Heart right ventricle (tissue), 16 donors: ENCODE measurements around the gene ZRANB1. TPM values are rescaled to one million over a fixed set of nuclear protein-coding genes. Genes with fewer than 3 reads are reported as not detected.

Source experiments
- ATAC-seq, 8 donors: fragments of 200-7000 bp; cut with Tn5 transposase; one replicate each; pipeline ENCODE4 v1.9.1; 2020; ENCODE audit warnings: mild to moderate bottlenecking in 8 of 8, moderate library complexity in 8 of 8, moderate number of reproducible peaks in 1 of 8
- DNase-seq, 2 donors: peaks; one replicate each; pipeline ENCODE4 v3.0.0-alpha.2; 2020
- H3K27ac ChIP-seq, 10 donors: fragments of 200-600 bp; sonication (generic) in 2 of 10; one replicate each; pipeline versions ENCODE4 v1.5.0 to v1.8.0; 2020 to 2022; ENCODE audit warnings: mild to moderate bottlenecking in 3 of 10
- H3K27me3 ChIP-seq, 7 donors: fragments of 200-600 bp; one replicate each; pipeline ENCODE4 v1.8.0; 2021 to 2022; ENCODE audit warnings: mild to moderate bottlenecking in 2 of 7
- H3K36me3 ChIP-seq, 9 donors: fragments of 200-600 bp; sonication (generic) in 1 of 9; one replicate each; pipeline versions ENCODE4 v1.5.0 to v1.8.0; 2020 to 2022; ENCODE audit warnings: mild to moderate bottlenecking in 2 of 9
- H3K4me1 ChIP-seq, 9 donors: fragments of 200-600 bp; sonication (generic) in 1 of 9; one replicate each; pipeline versions ENCODE4 v1.5.0 to v1.8.0; 2020 to 2022; ENCODE audit warnings: mild to moderate bottlenecking in 4 of 9
- H3K4me3 ChIP-seq, 10 donors: fragments of 200-600 bp; sonication (generic) in 2 of 10; one replicate each; pipeline versions ENCODE4 v1.5.0 to v1.8.0; 2020 to 2022; ENCODE audit warnings: mild to moderate bottlenecking in 7 of 10, moderate library complexity in 2 of 10
- H3K9me3 ChIP-seq, 11 donors: fragments of 200-600 bp in 10 of 11; sonication (generic) in 2 of 11; one replicate each; pipeline versions ENCODE4 v1.5.0 to v1.8.0; 2013 to 2022; ENCODE audit warnings: mild to moderate bottlenecking in 2 of 11, control low read depth in 1 of 11, moderate library complexity in 1 of 11
- CTCF ChIP-seq, 9 donors: fragments of 200-600 bp; sonication (generic) in 2 of 9; IDR thresholded peaks; one replicate each; pipeline versions ENCODE4 v1.5.0 to v1.8.0; 2021 to 2022; ENCODE audit warnings: antibody characterized with exemption in 9 of 9, mild to moderate bottlenecking in 5 of 9, moderate library complexity in 1 of 9
- WGBS, 2 donors: extraction: QIAGEN DNeasy Blood & Tissue Kit; methylation state at CpG; one replicate each; pipeline ENCODE4 v1.1.7; 2013; ENCODE audit warnings: inconsistent platforms in 1 of 2; 5-methylcytosine and 5-hydroxymethylcytosine counted together
- intact Hi-C, 10 donors: fragments of 100-400 bp; cut with DNase I; formaldehyde crosslinking; loops; one replicate each; pipeline versions ENCODE4 v1.11.1 to v1.14.2; 2022
- polyA plus RNA-seq, 2 donors: library from polyadenylated mRNA; stranded (reverse); fragments of 200-250 nt; gene quantifications; one replicate each; pipeline ENCODE4 v1.2.3, GENCODE V29; 2013
- total RNA-seq, 10 donors: library from RNA; stranded (reverse); fragmentation: NEBNext Ultra II Directional in 3 of 10; extraction: Animal tissue kit (Norgen Biotek cat#: 25700) in 3 of 10; gene quantifications; one replicate each; pipeline versions ENCODE4 v1.2.1 to v1.2.4, GENCODE V29; 2021 to 2023
- donor health status: Arrhythmogenic right ventricular cardiomyopathy.
- donor health status: ischemic (EF 13 %, LVEDD 7.1; RV severe dilation, severe dysfunction).
- donor health status: healthy with polysubstance abuse.
- donor health status: DM: no; HTN: yes; CAD: no.
- donor health status: DM: no; HTN: no; CAD: no.
- donor health status: ischemic (EF 25% LVEDD 6.9; RV normal size, moderate dysfunction).
- donor health status: ischemic (EF 25% LVEDD 5.7; RV mildly dilated, moderate dysfunction).
- donor health status: healthy.
- donor health status: DM: yes; HTN: yes; CAD: no.
- donor health status: Ischemic cardiomyopathy.
- donor health status: ischemic (EF 35%, LVEDD 5.7; RV mildly dilated, moderate dysfunction).
- donor health status: nonischemic (EF 11% LVEDD 7.7; RV severe dilation, severe dysfunction).
- donor health status: DM: yes; HTN: yes; CAD: no.
- donor health status: PGD.
- donor health status: ischemic (EF 29% LVEDD 5.4; RV normal size, mild dysfunction).
- donor health status: nonischemic (EF 23%, LVEDD 6.1; RV moderate dilation, normal function).

The ZRANB1 gene
- total and polyA plus RNA-seq, 12 donors = 13.0 to 33.2 (median 27.5) TPM

GRCh38 chr10:125012851-125013528, 71.1 kb downstream of the ZRANB1 start:
- TF ChIP-seq CTCF (IDR thresholded peaks at IDR 0.05) = no peak
- ATAC-seq = no peak
- peak overlapping the region in 9 of 10 donors; percentile 35 to 85 (median 73) for H3K27ac ChIP-seq
- H3K27me3 ChIP-seq = no peaks in the 10 kb centered on the region
- DNase-seq = no peak
- H3K36me3 ChIP-seq = peaks cover 0 to 25% (median 0%) of the 10 kb centered on the region in 9 donors
- H3K9me3 ChIP-seq = no peaks in the 10 kb centered on the region
- H3K4me3 ChIP-seq = no peak overlapping the region
- intact Hi-C loops = loop anchor here in 2 of 10 donors (5.0 kb wide), 2 partner anchors 34 to 44 kb away; no protein-coding TSS in a partner anchor
- peaks cover 59 to 94% (median 75%) of the 10 kb centered on the region in 9 donors for H3K4me1 ChIP-seq
- 96 to 97% methylated on average over 15 of the region's 15 CpGs for WGBS, 2 donors

- H3K4me1 ChIP-seq = peaks cover 64 to 96% (median 80%) of the 10 kb centered on the region in 9 donors
- no peak overlapping the region for H3K4me3 ChIP-seq
- DNase-seq (no peak), ATAC-seq (no peak)
- peak overlapping the region in 1 of 10 donors; percentile 78 for H3K27ac ChIP-seq
- no peak for TF ChIP-seq CTCF (IDR thresholded peaks at IDR 0.05)
- no peaks in the 10 kb centered on the region for H3K27me3 ChIP-seq
- intact Hi-C loops = loop anchor here in 2 of 10 donors (5.0 kb wide), 2 partner anchors 34 to 44 kb away; no protein-coding TSS in a partner anchor
- H3K36me3 ChIP-seq = peaks cover 0 to 20% (median 0%) of the 10 kb centered on the region in 9 donors
- 98 to 99% methylated on average over 7 of the region's 7 CpGs for WGBS, 2 donors
- H3K9me3 ChIP-seq = no peaks in the 10 kb centered on the region
Observed at GRCh38 chr10:125013529-125013872, 71.6 kb downstream of the ZRANB1 start.

GRCh38 chr10:125014086-125014830, 72.3 kb downstream of the ZRANB1 start:
- no peak for TF ChIP-seq CTCF (IDR thresholded peaks at IDR 0.05)
- ATAC-seq (peak in 1 of 8 donors; percentile 4), DNase-seq (peak; percentile 45 to 59)
- H3K9me3 ChIP-seq = no peaks in the 10 kb centered on the region
- H3K27ac ChIP-seq = peak overlapping the region in 9 of 10 donors; percentile 41 to 78 (median 66)
- whole genome bisulfite sequencing, 2 donors = 62 to 65% methylated on average over 20 of the region's 20 CpGs
- intact Hi-C loops = loop anchor here in 2 of 10 donors (5.0 kb wide), 2 partner anchors 33 to 43 kb away; no protein-coding TSS in a partner anchor
- H3K4me1 ChIP-seq = peaks cover 66 to 99% (median 88%) of the 10 kb centered on the region in 9 donors
- no peak overlapping the region for H3K4me3 ChIP-seq
- H3K36me3 ChIP-seq = peaks cover 0 to 19% (median 0%) of the 10 kb centered on the region in 9 donors
- no peaks in the 10 kb centered on the region for H3K27me3 ChIP-seq

GRCh38 chr10:125014836-125015355, 73.0 kb downstream of the ZRANB1 start:
- intact Hi-C loops = loop anchor here in 2 of 10 donors (5.0 kb wide), 2 partner anchors 32 to 42 kb away; no protein-coding TSS in a partner anchor
- DNase-seq = no peak
- 70 to 77% methylated on average over 19 of the region's 19 CpGs for WGBS, 2 donors
- Histone ChIP-seq H3K36me3 (peaks cover 0 to 19% (median 0%) of the 10 kb centered on the region in 9 donors), H3K4me3 (no peak overlapping the region), H3K27ac (peak overlapping the region in 9 of 10 donors; percentile 41 to 78 (median 66)), H3K27me3 (no peaks in the 10 kb centered on the region), H3K4me1 (peaks cover 68 to 100% (median 94%) of the 10 kb centered on the region in 9 donors), H3K9me3 (peaks cover 0 to 4% (median 0%) of the 10 kb centered on the region in 11 donors)
- ATAC-seq = no peak
- no peak for TF ChIP-seq CTCF (IDR thresholded peaks at IDR 0.05)
